ENCODE results near the gene ZNF668.

- TF ChIP-seq CTCF (IDR thresholded peaks at IDR 0.05): no peak
- no peak for TF ChIP-seq POLR2A (IDR thresholded peaks at IDR 0.05)
These were observed 10.0 kb downstream of the ZNF668 start for GRCh38 chr16:31063843-31064611.

All from testis (tissue), 2 donors.